ENCODE measurements around the gene KRTAP16-1. TPM values are rescaled to one million over a fixed set of nuclear protein-coding genes. Genes with fewer than 3 reads are reported as not detected.

KRTAP16-1 gene
- total and polyA plus RNA-seq, 2 donors (not counting 3 experiments of a cell fraction or from before 2014, with no cell fraction given), result not detected

GRCh38 chr17:41294016-41294415, 15.1 kb downstream of the KRTAP16-1 start:
- ChIA-PET CTCF (interaction anchor here (0.8 kb wide), 1 partner anchor 28 kb away, joined by 3 read pairs; no protein-coding TSS in a partner anchor), POLR2A (no interaction called here)
- Histone ChIP-seq H3K4me2 (ENCODE audit: insufficient read depth, low read length) (no peak overlapping the region), H4K20me1 (replicated peaks; ENCODE audit: control insufficient read depth, extremely low read depth, insufficient read depth, low read length) (no peaks in the 10 kb centered on the region), H2AFZ (ENCODE audit: low read depth, low read length) (no peak overlapping the region), H3K9me1 (replicated peaks; ENCODE audit: control insufficient read depth, extremely low read depth, insufficient read depth, low read length) (no peaks in the 10 kb centered on the region), H3K36me3 (ENCODE audit: control insufficient read depth in 2 of 2, extremely low read depth in 1 of 2, insufficient read depth in 2 of 2, low read length in 2 of 2) (no peaks in the 10 kb centered on the region), H3K4me1 (ENCODE audit: control insufficient read depth, extremely low read depth, insufficient read depth, low read length) (no peaks in the 10 kb centered on the region), H3K27ac (ENCODE audit: insufficient read depth, low read depth, low read length) (no peak overlapping the region), H3K79me2 (ENCODE audit: control insufficient read depth, insufficient read depth, low read length) (no peaks in the 10 kb centered on the region), H3K9ac (replicated peaks; ENCODE audit: extremely low read depth, insufficient read depth, low read length) (no peak overlapping the region), H3K9me3 (replicated peaks; ENCODE audit: control insufficient read depth, insufficient read depth, low read length) (no peaks in the 10 kb centered on the region), H3K4me3 (replicated peaks in 1 of 3; ENCODE audit: insufficient read depth in 1 of 3, low read depth in 1 of 3, low read length in 3 of 3) (no peak overlapping the region), H3K27me3 (ENCODE audit: control insufficient read depth in 2 of 2, insufficient read depth in 2 of 2, low read length in 2 of 2) (no peaks in the 10 kb centered on the region)
- dilution Hi-C loops (cut with MboI; ENCODE audit: extremely low pct_ligation_motif_present, low sequenced_read_pairs) (no loop called here), intact Hi-C loops (cut with micrococcal nuclease) (no loop called here)
- no peak for TF ChIP-seq POLR2AphosphoS5 (IDR thresholded peaks at IDR 0.05; ENCODE audit: insufficient read depth, low read depth, low read length)
- BruUV-seq (replicated peaks), result no TSS peak
- FAIRE-seq (no peak), DNase-seq (ENCODE audit: low read depth, low spot score) (no peak)

GRCh38 chr17:41287050-41287449, 22.1 kb downstream of the KRTAP16-1 start:
- FAIRE-seq (no peak), DNase-seq (ENCODE audit: low read depth, low spot score) (no peak)
- dilution Hi-C loops (cut with MboI; ENCODE audit: extremely low pct_ligation_motif_present, low sequenced_read_pairs) (no loop called here), intact Hi-C loops (cut with micrococcal nuclease) (no loop called here)
- ChIA-PET CTCF (no interaction called here), POLR2A (no interaction called here)
- Histone ChIP-seq H4K20me1 (replicated peaks; ENCODE audit: control insufficient read depth, extremely low read depth, insufficient read depth, low read length) (no peaks in the 10 kb centered on the region), H3K36me3 (ENCODE audit: control insufficient read depth in 2 of 2, extremely low read depth in 1 of 2, insufficient read depth in 2 of 2, low read length in 2 of 2) (no peaks in the 10 kb centered on the region), H3K4me1 (ENCODE audit: control insufficient read depth, extremely low read depth, insufficient read depth, low read length) (no peaks in the 10 kb centered on the region), H3K9me3 (replicated peaks; ENCODE audit: control insufficient read depth, insufficient read depth, low read length) (no peaks in the 10 kb centered on the region), H3K27ac (ENCODE audit: insufficient read depth, low read depth, low read length) (no peak overlapping the region), H3K9ac (replicated peaks; ENCODE audit: extremely low read depth, insufficient read depth, low read length) (no peak overlapping the region), H2AFZ (ENCODE audit: low read depth, low read length) (no peak overlapping the region), H3K4me3 (replicated peaks in 1 of 3; ENCODE audit: insufficient read depth in 1 of 3, low read depth in 1 of 3, low read length in 3 of 3) (no peak overlapping the region), H3K4me2 (ENCODE audit: insufficient read depth, low read length) (no peak overlapping the region), H3K79me2 (ENCODE audit: control insufficient read depth, insufficient read depth, low read length) (no peaks in the 10 kb centered on the region), H3K27me3 (ENCODE audit: control insufficient read depth in 2 of 2, insufficient read depth in 2 of 2, low read length in 2 of 2) (peaks cover 0 to 2% of the 10 kb centered on the region in 2 experiments), H3K9me1 (replicated peaks; ENCODE audit: control insufficient read depth, extremely low read depth, insufficient read depth, low read length) (no peaks in the 10 kb centered on the region)
- no peak for TF ChIP-seq POLR2AphosphoS5 (IDR thresholded peaks at IDR 0.05; ENCODE audit: insufficient read depth, low read depth, low read length)
- no peak for TF ChIP-seq EZH2 (IDR thresholded peaks at IDR 0.05; ENCODE audit: borderline replicate concordance, low read depth, low read length, severe bottlenecking)
- no peak for TF ChIP-seq JUN (IDR thresholded peaks at IDR 0.05; ENCODE audit: borderline replicate concordance, insufficient read depth, insufficient read length, low read depth)
- TF ChIP-seq MAX (IDR thresholded peaks at IDR 0.05; ENCODE audit: insufficient read depth, insufficient read length), result no peak
- TF ChIP-seq GATA2 (IDR thresholded peaks at IDR 0.05; ENCODE audit: insufficient read depth, insufficient read length, low read depth, low read length), result no peak
- TF ChIP-seq POLR2A (IDR thresholded peaks at IDR 0.05; ENCODE audit: low read depth, low read length), result no peak
- no peak for TF ChIP-seq CTCF (IDR thresholded peaks at IDR 0.05; ENCODE audit: extremely low read depth in 1 of 2, insufficient read depth in 1 of 2, low read depth in 1 of 2, low read length in 2 of 2)
- no peak for TF ChIP-seq MYC (IDR thresholded peaks at IDR 0.05; ENCODE audit: low read depth, low read length)
- TF ChIP-seq FOS (IDR thresholded peaks at IDR 0.05; ENCODE audit: borderline replicate concordance, insufficient read depth, low read length), result no peak
- BruUV-seq (replicated peaks), result no TSS peak

Data from endothelial cell of umbilical vein (primary cell).